ENCODE measurements around the gene RRBP1. TPM values are rescaled to one million over a fixed set of nuclear protein-coding genes. Genes with fewer than 3 reads are reported as not detected.

Gene RRBP1
- total RNA-seq, 1 experiment from 2014 or later = 70.4 TPM

DNA sequence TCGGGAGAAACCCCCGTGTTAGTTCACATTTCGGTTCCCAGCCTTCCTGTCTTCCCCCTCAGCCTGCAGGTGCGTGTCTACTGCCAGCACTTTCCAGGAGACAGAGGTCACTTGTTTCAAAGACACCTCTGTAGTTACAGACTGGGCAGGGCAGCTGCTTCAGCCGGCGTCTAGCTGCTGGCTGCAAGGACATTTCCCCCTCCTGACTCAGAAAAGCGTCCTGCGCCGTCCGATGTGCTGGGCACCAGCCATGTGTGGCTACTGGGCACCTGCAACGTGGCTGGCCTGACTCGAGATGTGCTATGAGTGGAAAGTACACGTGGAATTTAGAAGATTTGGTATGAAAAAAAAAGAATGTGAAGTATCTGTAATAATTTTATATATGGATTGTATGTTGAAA is 37.6 kb downstream of the RRBP1 start:
- in situ Hi-C loops (cut with HindIII; ENCODE audit: low pct_unique_long_range_greater_than_20kb, low sequenced_read_pairs) = no loop called here
- no peak for DNase-seq (ENCODE audit: low read depth)

DNA sequence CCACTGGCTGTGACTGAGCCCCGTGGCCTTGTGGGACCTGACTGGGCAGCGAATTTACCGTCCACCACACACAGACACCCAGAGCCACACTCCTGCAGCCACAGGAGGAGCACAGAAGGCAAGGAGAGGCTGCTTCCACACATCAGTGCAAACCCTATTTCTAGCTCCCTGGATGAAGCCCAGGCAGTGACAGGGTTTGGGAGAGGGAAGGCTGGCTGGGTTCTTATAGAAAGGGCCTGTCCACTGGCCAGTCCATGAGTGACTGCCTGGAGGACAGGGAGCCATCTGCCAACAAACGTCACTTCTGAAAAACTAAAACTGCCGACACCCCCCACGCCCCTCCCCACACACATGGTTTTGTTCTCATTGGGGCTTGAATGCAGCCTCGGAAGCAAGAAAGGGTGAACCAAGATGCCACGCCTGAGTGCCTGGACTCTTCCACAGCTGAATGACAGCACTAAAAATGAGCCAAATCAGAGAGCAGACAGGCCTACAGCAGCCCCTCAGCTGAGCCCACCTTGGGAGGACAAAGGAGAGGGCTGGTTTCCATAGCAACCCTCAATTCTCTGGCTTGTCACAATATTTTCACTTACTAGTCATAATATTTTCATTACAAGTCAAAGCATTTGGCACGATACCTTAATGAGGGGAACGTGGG is 38.4 kb downstream of the RRBP1 start:
- in situ Hi-C loops (cut with HindIII; ENCODE audit: low pct_unique_long_range_greater_than_20kb, low sequenced_read_pairs) = no loop called here
- DNase-seq (ENCODE audit: low read depth) = no peak

- in situ Hi-C loops (cut with HindIII; ENCODE audit: low pct_unique_long_range_greater_than_20kb, low sequenced_read_pairs) = no loop called here
- DNase-seq (ENCODE audit: low read depth) = no peak
Observed at GRCh38 chr20:17642404-17643269, 39.4 kb downstream of the RRBP1 start.

DNA sequence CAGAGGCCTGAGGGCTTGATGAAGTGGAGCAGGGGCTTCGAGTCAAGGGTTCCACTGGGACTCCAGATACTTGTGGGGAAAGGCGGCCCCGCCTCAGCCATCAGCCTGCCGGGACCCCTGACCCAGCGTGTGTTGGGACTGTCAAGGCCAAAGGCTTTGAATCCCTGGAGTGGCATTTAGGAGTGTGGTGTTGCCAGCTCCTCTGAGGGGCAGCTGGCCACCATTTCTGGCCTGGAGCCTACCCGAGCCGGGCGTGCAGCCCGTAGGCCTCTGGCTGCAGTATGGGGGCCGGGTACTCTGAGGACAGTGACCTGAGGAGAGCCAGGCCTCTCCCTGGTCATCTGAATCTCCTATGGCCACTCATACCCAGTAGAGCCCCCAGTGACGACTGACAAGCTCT is 40.0 kb downstream of the RRBP1 start:
- in situ Hi-C loops (cut with HindIII; ENCODE audit: low pct_unique_long_range_greater_than_20kb, low sequenced_read_pairs) = no loop called here
- DNase-seq (ENCODE audit: low read depth) = no peak

- in situ Hi-C loops (cut with HindIII; ENCODE audit: low pct_unique_long_range_greater_than_20kb, low sequenced_read_pairs) = no loop called here
- DNase-seq (ENCODE audit: low read depth) = no peak
Observed at GRCh38 chr20:17641520-17641964, 40.5 kb downstream of the RRBP1 start.

DNA sequence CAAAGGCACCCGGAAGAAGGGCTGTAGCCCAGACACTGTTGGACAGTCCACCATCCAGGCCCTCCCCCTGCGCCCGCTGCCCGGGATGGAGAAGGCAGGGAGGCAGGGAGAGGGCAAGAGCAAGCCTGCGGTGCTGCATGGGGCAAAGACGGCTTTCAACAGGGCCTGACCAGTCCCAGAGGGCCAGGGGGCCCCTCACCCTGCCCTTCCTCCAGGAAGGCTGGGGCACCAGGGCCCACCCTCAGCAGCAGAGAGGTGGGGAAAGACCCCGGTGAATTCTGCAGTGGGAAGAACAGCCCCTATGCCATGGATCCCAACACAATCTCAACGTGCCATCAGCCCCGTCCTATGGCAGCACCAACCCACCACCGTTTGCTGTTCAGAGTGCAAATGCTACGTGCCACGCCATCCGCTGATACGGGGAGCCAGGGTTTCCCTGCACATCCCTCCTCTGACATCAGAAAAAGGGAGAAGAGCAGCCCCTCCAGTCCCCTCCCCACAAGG is 41.1 kb downstream of the RRBP1 start:
- in situ Hi-C loops (cut with HindIII; ENCODE audit: low pct_unique_long_range_greater_than_20kb, low sequenced_read_pairs) = no loop called here
- DNase-seq (ENCODE audit: low read depth) = no peak

DNA sequence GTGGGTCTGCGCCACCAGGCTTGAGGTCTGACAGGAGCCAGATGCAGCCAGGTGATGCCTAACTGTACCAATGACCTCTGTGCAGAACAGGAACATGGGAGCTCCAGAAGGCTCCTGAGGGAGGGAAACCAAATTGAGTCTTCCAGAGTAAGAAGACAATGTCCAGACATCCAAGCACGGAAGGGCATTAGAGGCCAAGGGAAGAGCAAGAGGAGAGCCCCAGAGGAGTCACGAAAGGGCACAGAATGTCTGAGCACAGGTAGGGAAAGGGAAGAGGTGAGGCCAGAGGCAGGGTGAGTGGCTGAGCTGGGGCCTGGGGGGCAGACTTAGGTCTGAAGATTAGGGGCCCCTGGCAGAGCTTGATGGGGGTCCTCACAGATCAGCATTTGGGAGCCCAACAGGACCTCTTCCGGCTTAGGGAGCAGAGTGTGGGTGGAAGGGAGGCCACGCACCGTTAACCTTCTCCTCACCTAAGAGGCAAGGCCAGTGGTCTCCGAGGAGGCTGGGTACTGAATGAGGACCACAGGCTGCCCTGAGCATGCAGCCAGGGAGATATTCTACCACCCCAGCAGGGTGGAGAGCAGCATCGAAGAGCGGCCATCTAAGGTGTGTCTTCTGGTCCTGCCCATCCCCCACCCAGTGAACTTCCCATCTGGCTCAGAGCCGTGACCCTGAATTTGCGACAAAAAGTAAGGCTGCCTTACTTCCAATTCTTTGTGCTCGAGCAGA is 41.7 kb downstream of the RRBP1 start:
- in situ Hi-C loops (cut with HindIII; ENCODE audit: low pct_unique_long_range_greater_than_20kb, low sequenced_read_pairs) = no loop called here
- no peak for DNase-seq (ENCODE audit: low read depth)

- DNase-seq (ENCODE audit: low read depth) = no peak
Observed at GRCh38 chr20:17638835-17639407, 43.1 kb downstream of the RRBP1 start.

DNA sequence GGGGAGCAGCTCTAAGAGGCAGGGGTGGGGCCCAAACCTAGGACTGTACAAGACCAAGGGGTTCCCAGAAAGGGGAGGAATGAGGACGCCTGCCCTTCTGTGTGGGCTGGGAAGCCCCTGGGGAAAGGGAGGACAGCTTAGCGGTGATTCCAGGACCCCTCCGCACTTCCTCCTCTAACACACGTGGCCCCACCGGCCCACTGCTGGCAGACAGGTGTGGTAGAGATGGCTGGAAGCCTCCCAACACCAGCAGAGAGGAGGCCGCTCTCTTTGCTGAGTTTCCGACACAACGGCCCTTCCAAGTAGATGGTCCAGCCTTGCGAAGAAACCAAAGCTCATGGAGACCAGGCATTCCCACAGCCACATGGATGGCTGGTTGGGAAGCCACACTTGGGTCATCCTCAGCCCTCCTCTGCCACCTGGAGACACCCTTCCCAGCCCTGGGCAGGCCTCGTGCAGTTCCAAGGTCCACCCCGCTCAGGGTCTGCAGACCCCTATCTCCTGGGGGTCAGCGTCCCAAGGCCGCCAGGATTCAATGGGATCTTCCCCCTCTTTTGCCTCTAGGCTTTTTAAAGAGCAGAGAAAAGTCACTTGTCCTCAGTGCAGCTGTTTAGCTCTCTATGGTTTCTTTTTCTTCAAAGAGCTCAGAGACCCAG is 43.9 kb downstream of the RRBP1 start:
- no peak for DNase-seq (ENCODE audit: low read depth)
- in situ Hi-C loops (cut with HindIII; ENCODE audit: low pct_unique_long_range_greater_than_20kb, low sequenced_read_pairs) = no loop called here

More at GRCh38 chr20:17638835-17639407, 43.1 kb downstream of the RRBP1 start:
- in situ Hi-C loops (cut with HindIII; ENCODE audit: low pct_unique_long_range_greater_than_20kb, low sequenced_read_pairs) = no loop called here

DNA sequence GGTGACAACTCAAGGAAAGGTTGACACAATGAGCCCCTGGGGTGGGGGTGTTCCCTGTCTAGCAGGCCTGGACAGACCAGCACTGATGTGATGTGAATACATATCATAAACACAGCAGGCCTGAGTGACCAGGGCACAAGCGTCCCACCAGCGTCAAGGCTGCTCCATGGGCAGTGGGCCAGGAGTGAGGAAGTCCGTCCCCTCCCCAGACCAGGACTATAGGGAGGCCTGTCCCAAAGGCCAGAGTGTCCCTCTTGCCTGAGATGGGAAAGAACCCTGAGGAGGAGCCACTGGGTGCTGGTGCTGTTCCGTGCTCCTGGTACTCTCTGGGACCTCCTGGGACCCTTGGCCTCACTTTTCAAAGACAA is 44.6 kb downstream of the RRBP1 start:
- in situ Hi-C loops (cut with HindIII; ENCODE audit: low pct_unique_long_range_greater_than_20kb, low sequenced_read_pairs) = no loop called here
- DNase-seq (ENCODE audit: low read depth) = no peak

- in situ Hi-C loops (cut with HindIII; ENCODE audit: low pct_unique_long_range_greater_than_20kb, low sequenced_read_pairs) = no loop called here
Observed at GRCh38 chr20:17636523-17637412, 45.3 kb downstream of the RRBP1 start.

GRCh38 chr20:17635332-17636244 is 46.5 kb downstream of the RRBP1 start:
- in situ Hi-C loops (cut with HindIII; ENCODE audit: low pct_unique_long_range_greater_than_20kb, low sequenced_read_pairs) = no loop called here
- DNase-seq (ENCODE audit: low read depth) = peak; percentile 37

More at GRCh38 chr20:17636523-17637412, 45.3 kb downstream of the RRBP1 start:
- no peak for DNase-seq (ENCODE audit: low read depth)

DNA sequence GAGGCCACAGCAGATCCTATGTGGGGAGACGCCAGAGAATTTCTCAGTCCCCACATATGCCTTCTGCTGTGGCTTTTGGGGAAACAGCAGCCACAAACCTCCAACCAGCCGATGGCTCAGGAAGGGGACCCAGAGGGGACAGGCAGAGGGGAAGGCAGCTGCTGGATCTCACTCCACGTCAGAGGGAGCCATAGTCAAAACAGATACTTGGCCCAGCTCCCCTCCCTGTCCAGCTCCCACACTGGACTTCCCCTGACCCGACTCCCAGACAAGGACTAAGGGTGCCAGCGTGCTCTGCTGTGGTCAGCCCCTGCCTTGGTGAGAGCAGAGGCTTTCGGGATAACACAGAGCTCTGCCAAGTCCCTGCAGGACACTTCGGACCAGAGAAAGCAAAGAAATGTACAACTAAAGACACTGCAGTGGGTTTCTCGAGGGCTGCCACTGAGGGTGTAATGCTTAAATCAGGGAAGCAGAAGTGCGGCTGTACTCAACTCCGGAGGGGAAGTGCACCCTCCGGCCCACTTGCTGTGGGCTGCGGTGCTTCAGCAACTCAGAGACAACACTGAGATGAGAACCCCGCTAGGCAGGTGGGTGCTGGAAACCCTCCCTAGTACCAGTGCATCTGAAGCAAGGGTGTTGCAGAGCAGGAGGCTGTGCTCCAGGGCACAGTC is 47.2 kb downstream of the RRBP1 start:
- no peak for DNase-seq (ENCODE audit: low read depth)
- in situ Hi-C loops (cut with HindIII; ENCODE audit: low pct_unique_long_range_greater_than_20kb, low sequenced_read_pairs) = no loop called here

GRCh38 chr20:17633850-17634500 is 48.1 kb downstream of the RRBP1 start:
- no peak for DNase-seq (ENCODE audit: low read depth)
- in situ Hi-C loops (cut with HindIII; ENCODE audit: low pct_unique_long_range_greater_than_20kb, low sequenced_read_pairs) = no loop called here

GRCh38 chr20:17633221-17633849 is 48.7 kb downstream of the RRBP1 start:
- in situ Hi-C loops (cut with HindIII; ENCODE audit: low pct_unique_long_range_greater_than_20kb, low sequenced_read_pairs) = no loop called here
- no peak for DNase-seq (ENCODE audit: low read depth)

All from Caki2 (cell line).